ENCODE data around the gene UPK2.

DNA sequence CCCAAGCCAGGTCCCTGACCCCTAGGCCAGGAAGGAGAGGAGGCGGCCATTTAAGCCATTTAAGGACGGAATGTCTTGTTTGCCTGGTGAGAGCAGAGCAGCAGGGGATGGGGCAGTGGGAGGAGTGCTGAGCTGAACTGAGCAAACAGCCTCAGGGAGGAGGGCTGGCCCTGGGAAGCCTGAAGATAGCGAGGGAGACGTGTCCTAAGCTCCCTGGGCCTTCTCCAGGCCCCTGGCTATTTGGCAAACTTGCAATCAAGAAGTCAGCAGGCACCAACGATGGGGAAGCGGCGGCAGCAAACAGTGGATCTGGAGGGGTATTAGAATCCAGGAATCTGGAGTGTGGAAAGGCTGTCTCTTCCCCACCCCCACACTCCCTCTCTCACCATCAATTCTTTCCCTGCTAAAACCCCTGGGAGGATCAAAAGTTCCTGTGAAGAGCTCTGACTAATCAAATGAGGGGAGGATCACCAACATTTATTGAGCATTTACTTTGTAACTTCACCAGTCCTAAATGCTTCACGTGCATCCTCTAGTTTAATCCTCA, 39.2 kb upstream of the UPK2 start:
- TF ChIP-seq POLR2A (IDR thresholded peaks at IDR 0.05; ENCODE audit: low read length), result no peak
- no peak for TF ChIP-seq GATA1 (IDR thresholded peaks at IDR 0.05; ENCODE audit: low read depth, low read length)
